CD4-positive, CD25-positive, alpha-beta regulatory T cell (primary cell): ENCODE data around the gene SGO2. TPM values are rescaled to one million over a fixed set of nuclear protein-coding genes. Genes with fewer than 3 reads are reported as not detected.
A peak's percentile ranks its signal among the peaks of the same experiment; 100 is the strongest.

Experiments used
- ATAC-seq, 2 donors: fragments of 150-1000 bp; cut with Tn5 transposase; one replicate each; pipeline ENCODE4 v1.10.0; 2021; ENCODE audit warnings: low read depth in 2 of 2, moderate number of reproducible peaks in 2 of 2, moderate library complexity in 1 of 2
- DNase-seq, 3 donors: peaks; one replicate each; pipeline versions ENCODE4 v3.0.0 to v3.0.0-alpha.2; 2012 to 2022; ENCODE audit warnings: mixed read lengths in 1 of 3
- H3K27ac ChIP-seq: one replicate; pipeline ENCODE4 v1.7.0; 2013; ENCODE audit warnings: mild to moderate bottlenecking, low read length; ENCODE audit not compliant: insufficient read depth, poor library complexity, severe bottlenecking
- H3K27me3 ChIP-seq: one replicate; pipeline ENCODE4 v1.7.0; 2013; ENCODE audit warnings: low read length; ENCODE audit not compliant: control insufficient read depth, insufficient read depth
- H3K36me3 ChIP-seq: one replicate; pipeline ENCODE4 v1.7.0; 2013; ENCODE audit warnings: mild to moderate bottlenecking, low read length, moderate library complexity; ENCODE audit not compliant: control insufficient read depth, insufficient read depth
- H3K4me1 ChIP-seq: 2 replicates; pipeline ENCODE4 v1.7.0; 2013; ENCODE audit warnings: mild to moderate bottlenecking, low read length; ENCODE audit not compliant: insufficient read depth, control insufficient read depth, poor library complexity, severe bottlenecking
- H3K4me3 ChIP-seq: one replicate; pipeline ENCODE4 v1.7.0; 2013; ENCODE audit warnings: low read depth, mild to moderate bottlenecking, low read length, moderate library complexity
- H3K9me3 ChIP-seq, 2 experiments: 1 replicate in 1 of 2; 2 replicates in 1 of 2; pipeline ENCODE4 v1.7.0; 2013; ENCODE audit warnings: low read length in 2 of 2, mild to moderate bottlenecking in 1 of 2, moderate library complexity in 1 of 2; ENCODE audit not compliant: control insufficient read depth in 2 of 2
- H3K27ac Mint-ChIP-seq, 3 donors: one replicate each; pipeline ENCODE4 v1.8.0; 2020 to 2022; ENCODE audit warnings: mild to moderate bottlenecking in 3 of 3, mixed read lengths in 3 of 3, moderate library complexity in 2 of 3
- H3K27me3 Mint-ChIP-seq: one replicate; pipeline ENCODE4 v1.8.0; 2022; ENCODE audit warnings: mild to moderate bottlenecking, mixed read lengths
- H3K36me3 Mint-ChIP-seq: one replicate; pipeline ENCODE4 v1.8.0; 2020; ENCODE audit warnings: mixed read lengths
- H3K4me1 Mint-ChIP-seq, 4 donors: one replicate each; pipeline ENCODE4 v1.8.0; 2020 to 2022; ENCODE audit warnings: mixed read lengths in 4 of 4, mild to moderate bottlenecking in 1 of 4
- H3K4me3 Mint-ChIP-seq, 4 donors: one replicate each; pipeline ENCODE4 v1.8.0; 2020 to 2022; ENCODE audit warnings: mild to moderate bottlenecking in 4 of 4, mixed read lengths in 4 of 4, moderate library complexity in 3 of 4
- H3K9me3 Mint-ChIP-seq, 7 donors: one replicate each; pipeline ENCODE4 v1.8.0; 2020 to 2022; ENCODE audit warnings: mixed read lengths in 7 of 7, mild to moderate bottlenecking in 3 of 7, moderate library complexity in 2 of 7
- polyA plus RNA-seq, 4 donors: library from polyadenylated mRNA; unstranded; fragments of 300-500 nt; fragmentation: Illumina TruSeq; gene quantifications; one replicate each; pipeline ENCODE4 v1.2.3, GENCODE V29; 2021
- total RNA-seq: library from RNA; stranded (reverse); gene quantifications from one replicate; pipeline ENCODE4 v1.2.3, GENCODE V29; 2022

Gene SGO2
- total and polyA plus RNA-seq, 5 donors from 2014 or later: 2.3 to 4.9 (median 3.3) TPM

DNA sequence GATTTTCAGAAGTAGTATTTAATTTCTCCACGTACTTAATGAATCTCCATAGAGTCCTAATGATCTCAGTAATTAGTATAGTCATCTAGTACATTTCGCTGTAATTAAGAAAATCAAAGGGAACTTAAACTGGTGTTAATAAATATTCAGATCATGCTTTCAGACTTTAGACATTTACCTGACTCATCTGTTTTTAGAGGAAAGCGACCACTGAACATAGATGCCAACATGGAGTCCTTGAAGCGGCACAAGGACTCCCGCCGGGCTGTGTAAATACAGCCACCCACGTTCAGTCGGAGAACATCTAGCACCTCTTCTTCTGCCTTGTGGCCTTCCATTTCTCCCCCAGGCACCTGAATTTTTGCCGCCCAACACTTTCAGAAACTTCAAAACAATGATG is 19.3 kb upstream of the SGO2 start:
- H3K27me3 Mint-ChIP-seq: no peaks in the 10 kb centered on the region
- H3K4me3 Mint-ChIP-seq: peak overlapping the region in 1 of 4 donors; percentile 40
- Histone ChIP-seq H3K36me3 (peaks cover 19% of the 10 kb centered on the region), H3K9me3 (no peaks in the 10 kb centered on the region), H3K27ac (no peak overlapping the region), H3K4me3 (no peak overlapping the region), H3K4me1 (peaks cover 17% of the 10 kb centered on the region), H3K27me3 (no peaks in the 10 kb centered on the region)
- DNase-seq (no peak), ATAC-seq (no peak)
- no peak overlapping the region for H3K27ac Mint-ChIP-seq
- H3K9me3 Mint-ChIP-seq: peaks cover 0 to 2% (median 0%) of the 10 kb centered on the region in 7 donors
- peaks cover 29 to 54% (median 34%) of the 10 kb centered on the region in 4 donors for H3K4me1 Mint-ChIP-seq
- H3K36me3 Mint-ChIP-seq: peaks cover 20% of the 10 kb centered on the region

DNA sequence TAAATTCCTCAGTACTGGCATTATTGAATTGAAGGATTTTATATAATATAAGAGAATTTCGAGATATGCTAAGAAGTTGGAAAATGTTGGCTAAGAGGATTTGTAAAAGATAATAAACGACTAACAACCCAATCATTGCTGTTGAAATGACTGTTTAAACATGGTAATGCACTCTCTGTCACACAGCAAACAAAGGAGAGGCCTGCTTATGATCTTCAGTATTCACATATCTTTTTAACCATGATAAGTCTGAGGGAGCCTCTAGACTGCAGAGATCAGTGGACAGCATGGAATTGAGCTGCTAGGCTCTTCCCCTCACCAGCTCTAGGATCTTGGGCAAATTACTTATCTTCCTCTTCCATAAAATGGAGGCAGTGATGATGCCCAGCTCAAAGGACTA is 18.8 kb upstream of the SGO2 start:
- no peak for ATAC-seq
- H3K27ac Mint-ChIP-seq: no peak overlapping the region
- Histone ChIP-seq H3K4me1 (peaks cover 17% of the 10 kb centered on the region), H3K9me3 (no peaks in the 10 kb centered on the region), H3K27ac (no peak overlapping the region), H3K27me3 (peaks cover under 1% of the 10 kb centered on the region), H3K4me3 (no peak overlapping the region), H3K36me3 (peaks cover 19% of the 10 kb centered on the region)
- no peaks in the 10 kb centered on the region for H3K27me3 Mint-ChIP-seq
- H3K36me3 Mint-ChIP-seq: peaks cover 19% of the 10 kb centered on the region
- H3K4me1 Mint-ChIP-seq: peaks cover 29 to 54% (median 34%) of the 10 kb centered on the region in 4 donors
- H3K4me3 Mint-ChIP-seq: peak overlapping the region in 2 of 4 donors; percentile 27 to 40
- H3K9me3 Mint-ChIP-seq: peaks cover 0 to 2% (median 0%) of the 10 kb centered on the region in 7 donors
- DNase-seq: no peak

DNA sequence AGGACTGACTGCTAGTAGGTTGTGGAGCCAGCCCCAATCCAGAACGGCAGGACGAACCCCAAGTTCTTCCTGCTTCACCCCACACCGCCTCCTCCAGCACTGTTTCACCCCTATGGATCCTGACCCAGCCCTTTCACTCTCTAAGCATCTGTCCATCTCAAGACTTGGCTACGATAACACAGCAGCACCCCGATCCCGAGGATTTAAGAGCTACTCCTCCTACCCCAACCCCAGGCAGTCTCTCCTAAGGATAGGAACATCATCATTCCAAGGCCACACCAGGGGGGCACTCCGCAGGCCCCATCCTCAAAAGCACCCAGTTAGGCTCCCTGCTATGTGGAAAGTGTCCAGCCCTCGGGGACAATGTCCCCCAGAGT is 16.8 kb upstream of the SGO2 start:
- peaks cover 25 to 48% (median 31%) of the 10 kb centered on the region in 4 donors for H3K4me1 Mint-ChIP-seq

DNA sequence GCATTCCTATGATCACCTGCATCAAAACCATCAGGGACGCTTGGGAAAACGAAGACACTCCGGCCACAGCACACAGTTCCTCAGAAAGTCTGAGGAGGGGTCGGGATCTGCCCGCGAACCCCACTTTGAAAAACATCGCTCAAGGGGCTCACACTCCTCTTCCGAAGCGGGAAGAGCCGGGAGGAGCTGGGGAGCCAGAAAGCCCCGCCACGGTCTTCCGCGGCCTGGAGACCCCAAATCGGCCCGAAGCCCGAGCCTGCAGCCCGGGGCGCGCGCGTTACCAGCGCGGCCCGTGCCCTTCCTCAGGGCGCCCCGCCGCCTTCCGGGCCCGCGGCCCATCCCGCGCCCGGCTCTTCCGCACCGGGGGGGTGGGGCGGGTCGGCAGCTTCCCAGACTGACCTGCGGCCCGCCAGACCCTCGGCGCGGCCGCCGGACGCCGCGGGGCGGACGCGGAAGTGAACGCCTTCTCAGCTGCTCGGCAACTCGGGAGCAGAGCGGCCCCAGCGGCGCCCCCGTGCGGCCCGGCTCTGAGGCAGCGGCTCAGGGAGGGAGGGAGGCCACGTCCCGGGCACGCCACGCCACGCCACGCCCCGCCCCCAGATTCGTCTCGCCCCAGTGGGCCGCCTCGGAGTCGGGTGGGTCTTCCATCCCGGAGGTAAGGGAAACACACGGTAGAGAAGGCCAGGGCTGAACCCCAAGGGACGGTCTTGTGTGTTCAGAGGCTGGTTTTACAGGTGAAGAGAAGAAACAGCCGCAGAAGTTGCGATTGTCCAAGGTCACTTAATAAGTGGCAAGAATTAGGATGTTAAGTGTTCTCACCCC is 16.2 kb upstream of the SGO2 start, which contains the start of gene KCTD18:
KCTD18 (minus strand) TSS at position 457 of the 822 bp plus-strand sequence. CDS start 3,052 bp downstream, outside the sequence.
- H3K27me3 Mint-ChIP-seq: peaks cover under 1% of the 10 kb centered on the region
- DNase-seq: peak; percentile 88 to 91 (median 89)
- Histone ChIP-seq H3K4me3 (peak within 1 kb of the TSS; percentile 97), H3K9me3 (no peaks in the 10 kb centered on the region), H3K27me3 (peaks cover 5% of the 10 kb centered on the region), H3K36me3 (peaks cover 6% of the 10 kb centered on the region), H3K27ac (peak within 1 kb of the TSS; percentile 75), H3K4me1 (peaks cover 21% of the 10 kb centered on the region)
- peak within 1 kb of the TSS; percentile 95 to 98 (median 96) for H3K27ac Mint-ChIP-seq
- H3K4me3 Mint-ChIP-seq: peak within 1 kb of the TSS; percentile 93 to 98 (median 96)
- H3K4me1 Mint-ChIP-seq: peaks cover 22 to 48% (median 30%) of the 10 kb centered on the region in 4 donors
- H3K9me3 Mint-ChIP-seq: no peaks in the 10 kb centered on the region
- peaks cover 4% of the 10 kb centered on the region for H3K36me3 Mint-ChIP-seq
- peak; percentile 98 to 99 for ATAC-seq

More for the DNA sequence above, 16.8 kb upstream of the SGO2 start:
- H3K27ac Mint-ChIP-seq: peak overlapping the region; percentile 95 to 98 (median 96)
- peak overlapping the region; percentile 77 for H3K4me3 ChIP-seq
- H3K27ac ChIP-seq: peak overlapping the region; percentile 75
- ATAC-seq: no peak
- H3K27me3 Mint-ChIP-seq: no peaks in the 10 kb centered on the region
- H3K36me3 ChIP-seq: peaks cover 10% of the 10 kb centered on the region
- H3K9me3 Mint-ChIP-seq: peaks cover 0 to 1% (median 0%) of the 10 kb centered on the region in 7 donors
- H3K4me1 ChIP-seq: peaks cover 17% of the 10 kb centered on the region
- H3K27me3 ChIP-seq: peaks cover 5% of the 10 kb centered on the region
- H3K36me3 Mint-ChIP-seq: peaks cover 7% of the 10 kb centered on the region
- H3K9me3 ChIP-seq: no peaks in the 10 kb centered on the region
- DNase-seq: peak in 1 of 3 donors; percentile 25
- H3K4me3 Mint-ChIP-seq: peak overlapping the region; percentile 93 to 98 (median 96)

DNA sequence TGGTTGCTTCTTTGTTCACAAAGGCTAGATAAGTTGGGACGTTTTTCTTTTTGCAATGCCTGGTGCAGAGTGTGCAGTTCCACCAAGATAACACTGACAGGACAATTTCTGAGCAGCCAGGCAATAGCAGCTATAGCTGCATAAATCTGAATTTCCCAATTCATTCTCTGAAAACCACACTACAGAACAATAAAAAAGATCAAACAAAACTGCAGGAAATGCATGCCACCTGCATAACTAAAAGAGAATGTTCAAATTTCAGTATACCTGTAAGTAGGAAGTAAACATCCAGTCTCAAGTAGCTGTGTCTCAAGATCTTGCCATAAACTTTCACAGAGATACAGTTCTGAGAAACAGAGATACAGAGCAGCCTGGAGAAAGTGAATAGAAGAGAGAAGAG is 10.9 kb upstream of the SGO2 start:
- Mint-ChIP-seq H3K4me3 (peak overlapping the region in 2 of 4 donors; percentile 8 to 33), H3K36me3 (no peaks in the 10 kb centered on the region), H3K27me3 (peaks cover 17% of the 10 kb centered on the region), H3K27ac (peak overlapping the region; percentile 0 to 97 (median 27)), H3K9me3 (peaks cover 0 to 1% (median 0%) of the 10 kb centered on the region in 7 donors), H3K4me1 (peaks cover 4 to 20% (median 10%) of the 10 kb centered on the region in 4 donors)
- DNase-seq (peak in 2 of 3 donors; percentile 32 to 65), ATAC-seq (peak; percentile 54 to 61)
- Histone ChIP-seq H3K4me1 (peaks cover 20% of the 10 kb centered on the region), H3K27ac (no peak overlapping the region), H3K4me3 (peak overlapping the region; percentile 64), H3K36me3 (no peaks in the 10 kb centered on the region), H3K9me3 (no peaks in the 10 kb centered on the region), H3K27me3 (peaks cover 5% of the 10 kb centered on the region)

DNA sequence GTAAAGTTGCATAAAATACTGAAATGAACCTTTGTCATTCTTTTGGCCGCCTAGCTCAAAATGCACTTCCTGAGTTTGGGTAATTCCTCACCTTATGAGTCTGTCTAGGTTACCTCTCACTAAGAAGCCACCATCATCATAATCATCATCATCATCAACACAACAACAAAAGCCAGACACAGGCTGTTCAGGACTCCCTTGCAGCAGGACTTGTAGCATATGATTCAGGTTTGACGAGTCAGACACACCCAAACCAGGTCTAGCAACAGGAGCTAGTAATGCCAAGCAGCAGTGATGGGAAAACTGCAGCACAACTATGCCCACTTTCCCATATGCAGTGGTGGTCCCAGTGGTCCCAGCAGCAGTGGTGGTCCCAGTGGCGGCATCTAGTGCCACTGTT is 2.8 kb upstream of the SGO2 start:
- H3K9me3 Mint-ChIP-seq: no peaks in the 10 kb centered on the region
- H3K36me3 Mint-ChIP-seq: no peaks in the 10 kb centered on the region
- peaks cover 5 to 18% (median 10%) of the 10 kb centered on the region in 4 donors for H3K4me1 Mint-ChIP-seq
- no peak overlapping the region for H3K4me3 ChIP-seq
- no peaks in the 10 kb centered on the region for H3K36me3 ChIP-seq
- peaks cover 6% of the 10 kb centered on the region for H3K27me3 Mint-ChIP-seq
- H3K4me3 Mint-ChIP-seq: peak overlapping the region in 1 of 4 donors; percentile 29
- peaks cover 8% of the 10 kb centered on the region for H3K4me1 ChIP-seq
- DNase-seq (no peak), ATAC-seq (no peak)
- no peaks in the 10 kb centered on the region for H3K9me3 ChIP-seq
- no peaks in the 10 kb centered on the region for H3K27me3 ChIP-seq
- no peak overlapping the region for H3K27ac Mint-ChIP-seq
- no peak overlapping the region for H3K27ac ChIP-seq

DNA sequence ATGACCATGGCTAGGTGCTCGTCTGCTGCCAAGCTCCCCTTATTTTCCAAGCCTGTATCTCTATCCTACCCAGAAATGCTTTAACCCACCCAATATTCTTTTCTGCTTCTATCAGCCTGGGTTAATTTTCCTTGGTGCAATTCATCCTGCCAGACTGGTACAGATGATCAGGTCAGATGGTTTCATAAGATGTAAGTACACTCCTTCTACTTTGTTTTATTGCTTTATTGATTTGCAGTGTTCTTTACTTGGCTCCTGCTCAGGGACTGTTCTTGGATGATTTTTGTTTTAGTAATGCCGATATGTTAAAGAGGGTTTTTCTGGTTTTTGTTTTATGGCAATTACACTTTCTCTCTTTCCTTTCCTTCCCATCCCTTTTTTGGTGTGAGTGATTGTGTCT is 2.4 kb upstream of the SGO2 start:
- no peaks in the 10 kb centered on the region for H3K27me3 ChIP-seq
- ATAC-seq (no peak), DNase-seq (no peak)
- H3K36me3 Mint-ChIP-seq: no peaks in the 10 kb centered on the region
- no peaks in the 10 kb centered on the region for H3K9me3 Mint-ChIP-seq
- H3K27ac ChIP-seq: no peak overlapping the region
- H3K4me1 ChIP-seq: peaks cover 8% of the 10 kb centered on the region
- peak overlapping the region in 1 of 4 donors; percentile 29 for H3K4me3 Mint-ChIP-seq
- no peaks in the 10 kb centered on the region for H3K9me3 ChIP-seq
- peaks cover 6% of the 10 kb centered on the region for H3K27me3 Mint-ChIP-seq
- H3K27ac Mint-ChIP-seq: no peak overlapping the region
- H3K4me3 ChIP-seq: no peak overlapping the region
- H3K36me3 ChIP-seq: no peaks in the 10 kb centered on the region
- H3K4me1 Mint-ChIP-seq: peaks cover 5 to 18% (median 10%) of the 10 kb centered on the region in 4 donors
